GM18867 (cell line): Measurements from ENCODE around the gene ARV1.
"Not testable (repeated sequence)": the region's sequence is repeated elsewhere in the genome, so short reads cannot be mapped to it uniquely, and the experiment has no call there.

Source experiments
- ATAC-seq: cut with Tn5 transposase; IDR thresholded peaks from one replicate; pipeline ENCODE4 v1.9.1; 2021; ENCODE audit warnings: mild to moderate bottlenecking, moderate library complexity; ENCODE audit not compliant: unreplicated experiment

The ARV1 gene

DNA sequence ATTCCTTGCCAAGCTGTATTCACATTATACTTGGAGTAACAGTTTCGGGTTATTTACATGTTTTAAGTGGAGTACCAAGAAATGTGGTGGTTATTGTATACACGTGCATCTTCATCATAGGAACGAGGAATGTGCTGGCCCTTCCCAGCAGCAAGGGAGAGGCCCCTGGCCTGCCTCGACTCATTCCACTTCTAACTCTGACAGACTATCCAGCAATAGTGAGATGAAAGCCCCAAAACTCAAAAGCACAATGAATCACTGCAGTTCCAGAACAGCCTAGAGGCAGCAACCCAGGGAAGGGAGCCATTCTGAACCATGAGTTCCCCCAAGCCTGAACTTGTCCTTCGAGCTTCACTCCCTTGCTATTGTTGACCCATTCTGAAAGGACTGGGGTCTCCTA, 38.1 kb downstream of the ARV1 start:
- ATAC-seq: no peak

DNA sequence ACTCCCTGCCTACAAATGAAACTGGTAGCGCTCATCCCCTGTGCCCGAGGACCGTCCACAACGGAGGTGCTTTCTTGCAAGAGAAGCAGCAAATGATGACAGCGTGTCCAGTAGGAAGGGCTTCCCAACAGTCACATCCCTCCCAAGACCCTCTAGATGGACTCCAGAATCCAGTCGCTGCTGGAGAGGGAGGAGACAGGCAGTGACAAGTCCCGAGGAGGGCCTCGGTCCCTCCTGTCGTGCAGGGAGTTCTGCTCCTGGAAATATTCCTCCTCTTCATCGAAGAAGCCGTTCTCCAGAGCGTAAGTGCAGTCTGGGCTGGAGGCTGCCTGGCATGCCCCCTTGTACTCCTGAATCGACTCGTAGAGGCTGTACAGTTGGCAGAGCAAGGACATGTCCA, 40.8 kb downstream of the ARV1 start:
- no peak for ATAC-seq

DNA sequence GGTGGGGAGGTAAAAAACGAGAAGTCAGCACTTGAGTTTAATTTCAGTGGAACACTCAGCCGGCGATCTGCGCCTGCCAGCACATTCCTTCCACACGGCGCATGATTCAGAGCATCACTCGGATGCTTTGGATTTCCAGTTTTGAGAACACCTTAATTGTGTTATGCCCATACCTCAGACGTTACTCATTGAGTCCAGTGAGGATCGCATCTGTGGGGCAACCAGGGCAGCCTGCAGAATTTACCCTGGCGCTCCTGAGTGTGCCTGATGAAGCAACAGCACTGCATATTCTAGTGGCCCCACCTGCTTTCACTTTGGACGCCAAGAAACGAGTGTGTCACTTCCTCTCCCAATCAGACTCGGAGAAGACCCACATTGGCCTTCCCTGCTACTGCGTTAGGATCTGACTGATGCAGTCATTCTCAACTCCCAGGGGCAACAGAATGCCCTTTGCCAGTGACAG, 41.3 kb downstream of the ARV1 start:
- ATAC-seq: no peak

DNA sequence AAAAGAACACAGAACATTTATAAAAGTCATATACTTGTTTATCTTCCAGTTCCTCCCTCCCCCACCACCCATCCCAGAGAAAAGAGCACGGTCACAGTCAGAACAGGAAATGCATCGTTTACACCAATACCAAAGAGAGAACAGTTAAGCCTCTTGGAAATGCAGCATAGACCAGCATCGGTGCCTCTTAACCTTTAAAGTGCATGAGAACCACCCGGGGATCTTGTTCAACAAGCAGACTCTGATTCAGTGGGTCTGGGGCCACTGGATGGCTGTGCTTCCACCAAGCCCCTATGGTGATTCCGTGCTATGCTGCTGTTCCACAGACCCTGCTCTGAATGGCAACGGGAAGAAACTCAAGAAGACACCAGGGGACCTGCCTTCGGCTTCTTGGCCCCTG, 41.9 kb downstream of the ARV1 start:
- ATAC-seq: no peak

DNA sequence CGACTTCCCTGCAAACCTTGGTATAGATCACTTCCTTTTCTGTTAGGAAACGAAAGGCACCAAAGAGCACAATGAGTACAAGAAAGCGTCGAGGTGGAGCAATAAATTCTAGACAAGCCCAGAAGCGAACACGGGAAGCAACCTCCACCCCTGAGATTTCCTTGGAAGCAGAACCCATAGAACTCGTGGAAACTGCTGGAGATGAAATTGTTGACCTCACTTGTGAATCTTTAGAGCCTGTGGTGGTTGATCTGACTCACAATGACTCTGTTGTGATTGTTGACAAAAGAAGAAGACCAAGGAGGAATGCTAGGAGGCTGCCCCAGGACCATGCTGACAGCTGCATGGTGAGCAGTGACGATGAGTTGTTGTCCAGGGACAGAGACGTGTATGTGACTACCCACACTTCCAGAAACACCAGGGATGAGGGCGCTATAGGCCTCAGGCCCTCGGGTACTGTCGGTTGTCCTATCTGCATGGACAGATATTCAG, 42.7 kb downstream of the ARV1 start:
- no peak for ATAC-seq

DNA sequence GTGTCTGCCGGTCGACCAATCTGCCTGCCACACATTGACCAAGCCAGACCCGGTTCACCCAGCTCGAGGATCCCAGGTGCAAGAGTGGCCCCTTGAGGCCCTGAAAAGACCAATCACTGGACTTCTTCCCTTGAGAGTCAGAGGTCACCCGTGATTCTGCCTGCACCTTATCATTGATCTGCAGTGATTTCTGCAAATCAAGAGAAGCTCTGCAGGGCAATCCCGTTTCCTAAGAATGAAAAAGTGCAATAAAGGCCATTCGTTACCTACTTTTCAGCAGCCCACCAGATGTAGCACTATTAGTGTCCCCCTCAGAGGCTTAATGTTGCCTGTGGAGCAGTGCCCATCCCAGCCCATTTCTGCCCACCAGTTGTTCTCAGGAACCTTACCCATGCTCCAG, 43.6 kb downstream of the ARV1 start:
- not testable (repeated sequence) for ATAC-seq

DNA sequence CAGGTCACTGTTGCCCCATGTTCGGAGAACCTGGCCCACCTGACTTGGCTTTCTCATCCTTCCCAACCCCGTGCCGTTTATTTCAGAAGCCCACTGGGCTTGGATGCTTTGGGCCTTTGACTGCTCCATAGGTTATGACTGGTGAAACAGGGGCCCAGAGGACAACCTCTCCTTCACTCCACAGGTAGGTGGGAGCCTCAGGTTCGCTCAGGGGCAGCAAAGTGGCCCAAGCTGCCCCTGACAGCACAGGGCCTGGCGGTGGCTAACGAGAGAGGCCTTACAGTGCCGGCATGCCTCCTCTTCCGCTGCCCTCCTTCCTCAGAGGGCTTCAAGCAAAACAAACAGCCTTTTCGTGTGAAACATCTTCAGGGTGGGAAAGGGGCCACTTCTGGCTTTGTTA, 44.3 kb downstream of the ARV1 start:
- ATAC-seq: no peak

DNA sequence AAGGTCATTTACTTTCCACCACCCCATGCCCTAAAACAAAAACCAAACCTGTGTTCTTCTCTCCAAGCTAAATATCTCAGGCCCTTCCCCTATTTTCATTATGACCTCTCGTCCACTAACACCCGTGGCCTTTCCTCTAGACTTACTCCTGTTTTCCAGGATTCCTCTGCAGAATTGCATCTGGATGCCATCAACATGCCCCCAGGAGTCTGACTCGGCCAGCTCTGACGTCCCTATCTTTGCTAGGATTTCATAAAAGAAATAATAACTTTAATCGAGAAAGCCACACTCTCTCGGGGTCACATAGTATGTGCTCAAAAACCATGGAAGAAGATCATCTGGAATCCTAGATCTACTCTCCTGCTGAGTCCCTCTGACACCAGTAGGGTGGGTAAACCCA, 47.7 kb downstream of the ARV1 start:
- no peak for ATAC-seq

DNA sequence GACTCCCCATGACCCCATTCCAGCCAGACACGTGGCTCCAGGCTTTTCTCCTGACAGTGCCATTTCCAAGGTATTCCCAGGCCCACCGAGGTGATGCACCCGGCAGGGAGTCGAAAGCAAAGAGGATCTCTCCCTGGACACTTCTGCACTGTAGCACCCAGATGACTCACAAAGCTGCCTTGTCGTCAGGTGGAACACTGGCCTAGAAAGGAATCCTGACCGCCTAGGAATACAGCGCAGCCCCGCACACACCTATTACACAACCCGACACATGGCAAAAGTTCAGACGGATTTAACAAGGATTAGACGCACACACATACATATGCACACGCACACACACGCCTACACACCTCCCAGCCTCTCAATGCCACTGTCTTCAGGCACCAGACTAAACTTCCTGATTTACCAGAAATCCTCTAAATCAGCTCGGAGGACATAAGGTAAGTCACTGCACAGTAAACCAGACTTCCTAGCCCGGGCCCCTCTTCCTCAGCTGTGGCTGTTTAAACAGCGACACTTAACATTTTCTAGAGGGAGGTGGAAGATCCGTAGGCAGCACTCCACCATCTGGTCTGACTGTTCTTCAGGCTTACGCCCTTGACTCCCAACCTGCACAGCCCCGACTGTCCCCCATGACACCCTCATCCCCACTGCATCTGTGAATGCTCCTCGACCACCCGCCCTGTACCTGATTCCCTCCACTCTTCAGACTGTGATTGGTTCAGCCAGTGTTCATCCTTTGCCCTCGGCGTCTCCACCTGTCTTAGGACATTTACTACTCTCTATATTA, 48.4 kb downstream of the ARV1 start:
- no peak for ATAC-seq

DNA sequence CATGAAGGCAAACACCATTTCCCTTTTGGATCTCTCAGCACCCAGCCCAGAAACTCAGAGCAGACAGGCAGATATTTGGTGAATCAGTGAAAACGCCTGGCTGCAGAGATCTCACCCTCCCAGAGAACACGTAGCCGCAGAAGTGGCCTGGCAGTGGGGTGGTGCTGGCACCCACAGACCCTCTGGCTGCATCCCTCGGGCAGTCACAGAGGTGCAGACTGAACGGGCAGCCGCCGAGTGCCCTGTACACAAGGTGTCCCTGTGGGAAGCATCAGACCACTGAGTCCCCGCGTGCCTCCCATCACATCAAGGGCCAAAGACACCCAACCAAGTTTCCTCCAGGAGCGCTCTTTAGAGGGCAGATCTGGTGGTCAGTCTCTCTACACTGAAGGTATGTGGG, 49.1 kb downstream of the ARV1 start:
- no peak for ATAC-seq

DNA sequence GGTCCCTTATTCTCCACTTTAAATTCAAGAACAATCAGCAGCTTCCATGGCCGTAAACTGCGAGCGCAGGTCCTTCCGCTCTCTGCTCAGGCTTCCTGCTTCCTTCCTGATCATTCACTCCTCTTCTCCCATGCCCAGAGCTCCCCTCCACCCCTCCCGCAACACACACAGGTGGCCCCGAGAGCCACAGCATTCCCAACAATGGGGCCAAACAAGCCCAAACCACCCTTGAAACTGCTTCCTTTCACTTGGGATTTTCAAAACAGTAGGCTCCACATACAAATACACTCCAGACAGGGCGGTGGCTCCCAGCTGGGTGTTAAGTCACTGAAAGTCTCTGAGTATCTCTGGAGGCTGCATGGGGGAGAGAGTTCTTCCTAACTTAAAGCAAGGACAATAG, 49.8 kb downstream of the ARV1 start:
- no peak for ATAC-seq

DNA sequence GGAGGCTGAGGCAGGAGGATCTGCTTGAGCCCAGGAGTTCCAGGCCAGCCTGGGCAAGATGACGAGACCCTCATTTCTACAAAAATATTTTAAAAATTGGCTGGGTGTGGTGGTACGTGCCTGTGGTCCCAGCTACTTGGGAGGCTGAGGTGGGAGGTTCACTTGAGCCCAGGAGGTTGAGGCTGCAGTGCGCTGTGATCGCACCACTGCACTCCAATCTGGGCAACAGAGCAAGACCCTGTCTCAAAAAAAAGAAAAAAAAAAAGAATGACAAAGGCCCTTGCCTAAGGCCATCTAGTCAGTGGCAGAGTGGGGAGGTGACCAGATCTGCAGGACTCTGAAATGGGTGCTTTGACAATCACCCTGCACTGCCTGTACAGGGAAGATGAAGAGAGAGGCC, 50.4 kb downstream of the ARV1 start:
- ATAC-seq: not testable (repeated sequence)

DNA sequence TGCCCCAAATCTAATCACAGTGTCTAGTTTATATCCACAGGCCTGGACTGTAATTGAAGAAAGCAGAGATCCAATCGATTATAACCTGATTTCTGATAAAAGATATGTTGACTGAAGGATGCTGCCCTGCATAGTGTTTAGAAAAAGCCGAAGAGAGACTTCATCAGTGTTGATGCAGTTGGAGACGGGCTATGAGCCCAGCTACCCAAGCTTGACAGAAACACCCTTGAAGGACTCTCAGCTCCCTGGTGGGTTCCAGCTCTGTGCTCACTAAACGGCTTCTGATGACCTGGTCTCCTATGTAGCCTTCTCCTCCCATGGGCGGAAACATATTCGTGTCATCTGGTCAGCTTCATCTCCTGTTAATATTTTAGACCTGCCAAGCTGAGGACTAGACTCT, 50.9 kb downstream of the ARV1 start:
- no peak for ATAC-seq

DNA sequence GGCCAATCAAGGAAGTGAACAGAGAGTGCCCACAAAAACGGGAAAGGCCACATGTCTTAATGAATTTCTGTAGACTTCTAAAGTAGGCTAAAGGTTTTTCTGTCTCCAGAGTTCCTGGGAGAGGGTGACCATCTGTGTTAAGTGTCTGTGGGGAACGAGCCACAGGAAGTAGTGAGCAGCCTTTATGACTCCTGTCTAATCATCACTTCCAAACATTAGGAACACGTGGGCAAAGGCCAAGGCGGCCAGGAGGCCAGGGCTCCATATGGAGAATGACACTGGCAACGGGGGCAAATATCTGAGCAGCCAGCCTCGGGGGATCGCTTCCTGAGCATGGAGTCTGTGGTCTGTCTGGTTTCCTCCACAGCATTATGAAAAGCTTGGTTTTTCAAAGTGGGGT, 54.1 kb downstream of the ARV1 start:
- ATAC-seq: no peak

DNA sequence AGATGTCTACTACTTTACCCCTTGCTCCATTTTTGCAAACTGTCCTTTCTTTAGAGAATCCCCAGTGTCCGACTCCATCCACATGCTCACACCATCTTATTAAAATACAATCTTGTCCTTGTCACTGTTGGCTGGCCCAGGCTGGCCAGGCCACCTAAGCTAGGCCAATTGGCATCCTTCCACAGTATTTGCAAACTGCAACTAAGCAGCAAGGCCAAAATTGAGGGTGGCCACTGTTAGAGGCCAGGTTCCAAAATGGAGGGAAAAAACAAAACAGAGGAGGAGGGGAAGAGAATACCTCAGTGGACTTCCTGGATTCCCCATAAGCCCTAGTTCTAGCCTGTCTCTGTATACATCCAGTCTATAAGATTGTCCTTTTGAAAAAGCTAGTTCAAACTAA, 56.9 kb downstream of the ARV1 start:
- no peak for ATAC-seq

DNA sequence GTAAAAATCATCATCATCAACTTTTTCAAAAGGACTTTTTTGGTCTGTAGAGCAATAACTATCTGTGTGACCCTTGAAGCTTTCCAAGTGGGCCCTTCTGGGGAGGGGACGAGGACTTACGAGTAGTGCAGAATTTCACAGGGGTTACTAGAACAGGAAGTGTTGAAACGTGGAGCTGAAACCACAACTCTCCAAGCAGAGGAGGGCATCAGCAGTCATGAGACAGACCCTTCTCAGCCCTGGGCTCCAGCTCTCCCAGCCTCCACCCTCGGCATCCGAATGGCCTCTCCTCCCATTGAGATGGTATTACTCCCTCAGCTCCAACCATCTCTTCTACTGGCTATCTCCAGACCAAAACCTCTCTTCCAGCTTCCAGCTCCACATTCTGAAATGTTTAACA, 57.5 kb downstream of the ARV1 start:
- no peak for ATAC-seq

DNA sequence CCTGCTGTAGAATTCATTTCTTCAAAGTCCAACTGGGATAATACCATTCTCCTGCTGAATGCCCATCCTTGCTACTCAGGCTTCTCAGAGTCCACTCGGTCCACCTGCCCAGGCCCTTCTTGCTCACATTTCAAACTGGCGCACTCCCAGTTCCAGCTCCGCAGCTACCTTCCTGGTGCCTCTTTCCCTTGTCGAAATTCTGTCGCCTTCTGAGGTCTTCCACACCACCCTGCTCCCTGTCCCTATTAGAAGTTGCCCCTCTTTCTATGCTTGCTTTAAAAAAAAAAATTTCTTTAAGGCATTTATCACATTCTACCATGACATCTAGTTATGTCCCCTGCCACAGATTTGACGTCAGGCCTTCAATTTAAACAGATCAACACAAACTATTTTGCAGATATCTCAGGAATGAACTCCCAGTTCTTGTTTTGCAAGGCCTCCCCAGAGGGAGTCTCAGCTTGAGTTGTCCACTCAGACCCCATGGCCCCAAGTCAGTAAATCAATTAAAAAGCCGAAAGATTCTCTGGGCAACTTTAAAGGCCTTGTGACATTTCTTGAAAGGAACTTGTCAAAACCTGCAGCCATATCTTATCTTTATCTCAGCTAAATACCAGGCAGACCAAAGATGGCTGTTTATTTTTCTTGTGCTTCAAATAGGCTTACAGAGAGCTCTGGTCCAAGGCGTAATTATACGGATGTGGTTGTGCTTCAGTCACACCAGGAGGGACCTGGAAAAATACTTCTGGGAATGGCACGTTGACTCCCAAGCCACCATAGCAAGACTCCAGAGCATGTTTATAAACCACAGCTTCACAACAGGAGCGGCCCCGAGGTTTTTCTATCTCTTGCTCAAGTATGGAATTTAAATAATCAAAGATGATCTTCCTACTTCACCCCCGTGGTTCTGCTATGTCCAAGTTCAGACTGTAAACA, 59.0 kb downstream of the ARV1 start:
- no peak for ATAC-seq

DNA sequence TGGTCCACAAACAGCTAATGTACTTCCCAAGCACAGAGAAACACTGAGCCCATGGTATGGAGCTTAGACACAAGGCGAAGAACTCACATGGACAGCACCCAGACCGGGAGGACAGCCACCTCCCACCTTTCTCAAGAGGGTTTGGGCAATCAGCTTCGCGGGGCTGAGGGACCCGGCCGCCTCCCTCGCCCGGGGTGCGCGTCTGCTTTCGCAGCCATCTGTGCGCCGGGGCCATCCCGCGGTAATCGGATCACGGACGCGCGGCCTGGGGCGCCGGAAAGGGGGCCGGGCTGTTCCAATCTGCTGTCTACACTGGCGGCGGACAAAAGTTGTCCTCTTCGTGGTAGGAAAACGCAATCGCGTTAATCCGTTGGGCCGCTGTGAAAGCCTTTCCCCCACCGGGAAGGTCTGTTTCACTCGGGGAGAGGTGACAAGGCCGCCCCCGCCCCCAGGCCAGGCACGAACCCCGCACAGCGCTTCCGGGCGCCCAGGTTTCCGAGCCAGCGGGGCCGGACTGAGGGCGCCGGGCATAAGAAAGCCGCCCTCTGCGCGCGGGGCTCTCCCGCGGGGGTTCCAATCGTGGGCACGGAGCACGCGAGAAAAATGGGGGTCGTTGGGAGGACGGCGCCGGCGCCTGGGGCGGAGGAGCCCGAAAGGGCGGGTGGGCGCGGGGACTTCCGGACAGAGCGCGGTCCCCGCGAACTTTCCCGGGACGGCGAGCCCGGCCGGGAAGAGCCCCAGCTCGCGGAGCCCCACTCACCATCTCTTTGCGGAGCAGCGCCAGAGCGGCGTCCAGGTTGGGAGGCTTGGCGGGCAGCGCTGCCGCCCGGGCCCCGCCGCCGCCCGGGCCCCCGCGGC, 60.5 kb downstream of the ARV1 start:
- peak; percentile 45 for ATAC-seq

DNA sequence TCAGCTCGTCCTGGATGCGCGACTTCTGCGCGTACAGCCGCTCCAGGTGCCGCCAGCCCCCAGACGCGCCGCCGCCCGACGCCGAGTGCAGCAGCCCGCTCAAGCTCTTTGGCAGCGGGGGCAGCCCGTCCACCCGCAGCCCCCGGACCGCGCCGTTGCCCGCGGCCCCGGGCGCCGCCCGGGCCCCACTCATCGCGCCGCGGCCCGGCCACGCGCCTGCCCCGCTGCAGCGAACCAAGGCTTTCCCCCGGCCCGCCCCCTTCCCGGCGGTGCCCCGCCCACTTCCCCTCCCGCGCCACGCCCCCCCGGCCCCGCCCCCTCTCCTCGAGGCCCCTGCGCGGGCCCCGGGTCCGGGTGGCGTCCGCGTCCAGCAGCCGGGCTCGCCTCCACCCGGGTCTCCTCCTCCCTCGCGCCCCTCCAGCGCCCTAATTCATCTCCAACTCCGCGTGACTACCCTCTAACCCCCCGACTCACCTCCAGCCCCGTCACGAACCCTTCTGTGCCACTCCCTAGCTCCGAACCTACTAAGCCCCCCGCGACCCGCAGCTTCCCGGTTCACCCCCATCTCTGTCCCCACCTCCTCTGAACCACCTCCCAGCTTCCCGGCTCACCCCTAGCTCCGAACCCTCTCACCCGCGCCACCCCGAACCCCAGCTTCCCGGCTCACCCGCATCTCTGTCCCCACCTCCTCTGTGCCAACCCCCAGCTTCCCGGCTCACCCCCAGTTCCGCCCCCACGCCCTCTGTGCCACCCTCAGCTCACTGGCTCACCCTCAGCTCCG, 61.3 kb downstream of the ARV1 start, which contains the start of gene FAM89A:
Gene FAM89A, minus strand, starts transcription at position 236 of the 781 bp plus-strand sequence. Its CDS starts 43 bp downstream, at position 193.
- ATAC-seq: peak; percentile 76
